HAP-1 (cell line): Measurements from ENCODE around the gene IZUMO3.

Experiments used
- DNase-seq, 2 experiments: peaks; one replicate each; pipeline ENCODE4 v3.0.0-alpha.2; 2016 to 2020; ENCODE audit warnings: low spot score in 2 of 2
- H3K27me3 ChIP-seq: fragments of 250-450 bp; sonication (Bioruptor Pico); 2 replicates; pipeline ENCODE4 v1.5.1; 2020; ENCODE audit warnings: low read depth, mild to moderate bottlenecking, moderate library complexity
- H3K36me3 ChIP-seq: fragments of 250-450 bp; sonication (Bioruptor Pico); replicated peaks from 2 replicates; pipeline ENCODE4 v1.5.1; 2020; ENCODE audit warnings: mild to moderate bottlenecking
- H3K4me1 ChIP-seq: fragments of 250-450 bp; sonication (Bioruptor Pico); 2 replicates; pipeline ENCODE4 v1.5.1; 2020; ENCODE audit warnings: mild to moderate bottlenecking
- H3K4me3 ChIP-seq: fragments of 250-450 bp; sonication (Bioruptor Pico); 2 replicates; pipeline ENCODE4 v1.5.1; 2020; ENCODE audit warnings: mild to moderate bottlenecking, moderate library complexity
- H3K9me3 ChIP-seq: fragments of 250-450 bp; sonication (Bioruptor Pico); 2 replicates; pipeline ENCODE4 v1.5.1; 2020; ENCODE audit warnings: mild to moderate bottlenecking, moderate library complexity
- in situ Hi-C: fragments of 300-500 bp; cut with MboI; formaldehyde crosslinking; loops from 3 replicates; pipeline ENCODE4 v1.14.3; 2020; ENCODE audit warnings: low sequenced_read_pairs, inconsistent platforms, mixed read lengths

IZUMO3 gene

GRCh38 chr9:24509850-24510249 lies 35.8 kb downstream of the IZUMO3 start:
- Histone ChIP-seq H3K4me3 (no peak overlapping the region), H3K27me3 (no peaks in the 10 kb centered on the region), H3K36me3 (no peaks in the 10 kb centered on the region), H3K9me3 (peaks cover 8% of the 10 kb centered on the region; the same call in 1 of the 2 replicates), H3K4me1 (no peaks in the 10 kb centered on the region)
- no peak for DNase-seq
- in situ Hi-C loops: no loop called here

GRCh38 chr9:24504521-24504920 lies 41.2 kb downstream of the IZUMO3 start:
- H3K4me3 ChIP-seq: no peak overlapping the region
- no peaks in the 10 kb centered on the region for H3K9me3 ChIP-seq
- no peaks in the 10 kb centered on the region for H3K36me3 ChIP-seq
- DNase-seq: no peak
- in situ Hi-C loops: no loop called here
- peaks cover 26% of the 10 kb centered on the region for H3K4me1 ChIP-seq
- H3K27me3 ChIP-seq: no peaks in the 10 kb centered on the region

GRCh38 chr9:24502206-24502937 lies 43.3 kb downstream of the IZUMO3 start:
- DNase-seq: peak; percentile 68 to 91
- in situ Hi-C loops: no loop called here
- Histone ChIP-seq H3K27me3 (no peaks in the 10 kb centered on the region), H3K4me1 (peaks cover 41% of the 10 kb centered on the region), H3K4me3 (no peak overlapping the region), H3K36me3 (no peaks in the 10 kb centered on the region), H3K9me3 (no peaks in the 10 kb centered on the region)

- no peaks in the 10 kb centered on the region for H3K27me3 ChIP-seq
- no peaks in the 10 kb centered on the region for H3K36me3 ChIP-seq
- DNase-seq: peak; percentile 53 to 95
- H3K9me3 ChIP-seq: no peaks in the 10 kb centered on the region
- in situ Hi-C loops: no loop called here
- H3K4me3 ChIP-seq: no peak overlapping the region
- H3K4me1 ChIP-seq: peaks cover 44% of the 10 kb centered on the region
Observed at GRCh38 chr9:24500761-24501160, 44.9 kb downstream of the IZUMO3 start.

- peak in 1 of 2 experiments; percentile 13 for DNase-seq
- Histone ChIP-seq H3K4me1 (peaks cover 46% of the 10 kb centered on the region), H3K36me3 (no peaks in the 10 kb centered on the region), H3K27me3 (no peaks in the 10 kb centered on the region), H3K9me3 (no peaks in the 10 kb centered on the region), H3K4me3 (no peak overlapping the region)
- in situ Hi-C loops: no loop called here
Observed at GRCh38 chr9:24498632-24499031, 47.1 kb downstream of the IZUMO3 start.

GRCh38 chr9:24497671-24498070 lies 48.0 kb downstream of the IZUMO3 start:
- no peak overlapping the region for H3K4me3 ChIP-seq
- no peaks in the 10 kb centered on the region for H3K36me3 ChIP-seq
- H3K9me3 ChIP-seq: no peaks in the 10 kb centered on the region
- peaks cover 39% of the 10 kb centered on the region for H3K4me1 ChIP-seq
- H3K27me3 ChIP-seq: no peaks in the 10 kb centered on the region
- DNase-seq: peak in 1 of 2 experiments; percentile 88
- in situ Hi-C loops: no loop called here
